Glomerular visceral epithelial cell (primary cell): ENCODE results near the gene C1QTNF9B.

Source experiments
- DNase-seq: peaks from one replicate; pipeline ENCODE4 v3.0.0-alpha.2; 2016; ENCODE audit errors: extremely low spot score

The C1QTNF9B gene

DNA sequence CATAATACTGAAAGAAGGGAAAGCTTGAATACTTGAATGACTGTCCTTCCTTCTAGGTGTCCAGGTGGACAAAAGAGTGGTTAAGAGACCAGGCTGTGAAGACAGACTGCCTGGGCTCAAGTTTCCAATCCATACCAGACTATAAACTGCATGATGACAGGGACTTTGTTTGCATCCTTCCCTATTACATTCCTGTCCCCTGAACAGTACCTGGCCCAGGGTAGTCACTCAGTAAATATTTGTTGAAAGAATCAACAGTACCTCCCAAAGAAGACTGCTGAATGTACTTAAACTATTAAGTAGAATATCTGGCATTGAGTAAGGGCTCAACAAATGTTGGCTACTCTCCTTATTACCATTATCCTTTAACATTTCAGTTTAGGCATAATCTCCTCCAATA is 37.8 kb downstream of the C1QTNF9B start:
- no peak for DNase-seq

GRCh38 chr13:23858546-23858945 is 38.8 kb downstream of the C1QTNF9B start:
- no peak for DNase-seq

- no peak for DNase-seq
Observed at GRCh38 chr13:23856008-23856750, 41.1 kb downstream of the C1QTNF9B start.

DNA sequence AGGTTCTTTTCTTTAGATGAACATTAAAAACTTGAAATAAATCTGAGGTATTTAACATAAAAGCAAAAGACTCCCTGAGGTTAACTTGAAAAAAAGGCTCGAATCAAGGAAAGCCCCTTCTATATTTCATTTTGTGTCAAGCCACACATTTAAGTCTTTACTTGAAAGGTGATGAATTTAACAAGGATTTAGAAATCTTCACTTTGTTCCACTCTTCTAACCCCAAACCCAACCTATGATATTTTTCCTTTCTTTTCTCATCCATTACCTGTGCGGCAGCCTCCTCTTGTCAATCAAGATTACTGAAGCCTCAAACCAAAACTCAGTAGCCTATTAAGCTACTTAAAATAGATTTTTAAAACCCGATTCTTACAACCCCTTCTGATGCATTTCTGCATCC is 41.9 kb downstream of the C1QTNF9B start:
- no peak for DNase-seq

GRCh38 chr13:23852351-23852750 is 45.0 kb downstream of the C1QTNF9B start:
- no peak for DNase-seq

GRCh38 chr13:23851106-23851505 is 46.2 kb downstream of the C1QTNF9B start:
- no peak for DNase-seq

GRCh38 chr13:23850134-23850533 is 47.2 kb downstream of the C1QTNF9B start:
- DNase-seq: no peak

DNA sequence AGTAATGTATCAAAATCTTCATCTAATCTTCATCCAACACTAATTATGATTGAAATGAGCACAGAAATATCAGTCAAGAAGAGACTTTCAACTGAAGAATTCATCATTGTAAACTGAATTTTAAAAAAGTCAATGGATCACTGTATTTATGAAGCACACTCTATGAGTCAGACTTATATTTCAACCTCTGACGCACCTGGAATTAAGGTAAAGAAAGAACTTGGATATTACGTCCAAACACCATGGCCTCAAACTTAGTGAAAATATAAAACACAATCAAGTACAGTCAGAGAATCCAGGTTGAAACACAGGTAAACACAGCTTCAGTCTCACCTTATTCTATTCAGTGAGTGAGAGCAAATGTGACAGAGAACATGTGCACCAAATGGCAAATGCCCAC is 47.6 kb downstream of the C1QTNF9B start:
- DNase-seq: no peak

- DNase-seq: no peak
Observed at GRCh38 chr13:23848646-23849141, 48.6 kb downstream of the C1QTNF9B start.

DNA sequence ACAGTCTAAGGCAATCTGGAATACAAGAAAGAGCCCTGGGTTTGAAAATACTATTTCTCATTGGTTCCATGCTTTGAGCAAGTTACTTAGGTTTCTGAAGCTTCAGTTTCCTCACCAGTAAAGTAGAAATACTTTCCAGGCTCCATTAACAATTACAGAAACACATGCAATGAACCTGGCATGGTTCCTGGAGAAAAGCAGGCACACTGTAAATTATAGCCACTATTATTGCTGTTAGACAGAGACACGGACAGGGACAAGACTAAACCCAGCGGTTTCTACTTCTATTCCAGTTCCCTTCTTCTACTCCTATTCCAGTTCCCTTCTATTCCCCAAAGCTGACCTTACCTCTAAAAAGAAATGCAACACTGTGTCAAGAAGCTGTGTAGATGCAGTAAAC is 49.3 kb downstream of the C1QTNF9B start:
- no peak for DNase-seq

DNA sequence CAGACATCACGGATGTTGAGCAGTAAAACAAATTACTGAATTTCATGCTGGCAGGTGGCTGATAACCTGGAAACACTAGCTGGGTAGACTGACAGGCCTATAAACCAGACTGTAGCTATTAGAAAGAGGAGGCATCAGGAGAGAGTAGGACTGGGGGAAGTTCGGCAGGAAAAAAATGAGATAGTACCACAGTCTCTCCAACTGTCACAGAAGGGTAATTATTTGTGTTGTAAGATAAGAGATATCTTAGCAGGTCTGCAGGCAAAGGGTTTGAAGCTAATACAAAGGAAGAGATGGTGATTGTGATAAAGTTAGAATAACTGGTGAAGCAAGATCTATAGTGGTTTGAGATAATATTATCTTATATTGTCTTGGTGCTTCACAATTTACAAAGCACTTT is 49.8 kb downstream of the C1QTNF9B start:
- DNase-seq: no peak

DNA sequence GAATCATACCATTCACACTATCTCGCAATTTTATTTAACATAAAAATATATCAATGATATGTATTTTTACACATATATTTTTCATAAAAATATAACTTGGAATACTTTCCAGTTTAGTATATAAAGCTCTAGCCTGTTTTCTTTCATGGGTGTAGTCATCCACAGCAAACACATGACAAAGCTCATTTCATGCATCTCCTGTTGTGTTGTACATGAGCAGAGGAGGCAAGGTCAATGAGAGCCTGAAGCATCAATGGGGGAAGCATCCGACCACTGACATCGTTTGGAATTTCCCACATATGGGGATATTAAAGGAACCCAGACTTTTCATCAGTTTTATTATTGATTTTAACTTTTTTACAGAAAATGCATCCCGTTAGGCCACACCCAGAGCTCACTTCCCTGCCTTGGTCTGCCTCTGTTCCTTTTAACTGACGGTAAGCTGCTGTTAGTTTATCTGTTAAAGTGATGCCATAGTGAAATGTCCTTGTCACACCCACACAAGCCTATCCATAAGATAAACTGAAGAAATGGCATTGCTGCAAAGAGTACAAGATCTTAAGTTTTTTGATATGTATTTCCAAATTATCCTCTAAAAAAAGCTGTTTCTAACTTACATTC is 52.1 kb downstream of the C1QTNF9B start:
- no peak for DNase-seq

- no peak for DNase-seq
Observed at GRCh38 chr13:23844132-23844531, 53.2 kb downstream of the C1QTNF9B start.

DNA sequence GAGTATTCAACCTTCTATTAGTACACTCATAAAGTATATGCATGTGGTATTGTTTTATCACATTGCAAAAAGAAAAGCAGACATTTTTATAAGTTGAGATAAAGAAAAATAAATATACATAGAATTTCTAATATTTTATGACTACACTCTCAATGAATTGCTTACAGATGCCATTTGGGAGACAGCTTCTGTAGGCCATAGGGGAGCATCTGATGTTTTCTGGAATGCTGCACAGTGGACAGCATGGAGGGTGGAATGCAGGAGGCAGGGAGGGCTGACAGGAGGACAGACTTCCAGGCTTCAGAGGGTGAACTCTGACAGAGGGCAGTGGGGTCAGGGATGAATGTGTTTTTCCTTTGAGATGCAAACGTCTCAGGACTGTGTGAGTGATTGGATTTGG is 53.9 kb downstream of the C1QTNF9B start:
- DNase-seq: no peak

DNA sequence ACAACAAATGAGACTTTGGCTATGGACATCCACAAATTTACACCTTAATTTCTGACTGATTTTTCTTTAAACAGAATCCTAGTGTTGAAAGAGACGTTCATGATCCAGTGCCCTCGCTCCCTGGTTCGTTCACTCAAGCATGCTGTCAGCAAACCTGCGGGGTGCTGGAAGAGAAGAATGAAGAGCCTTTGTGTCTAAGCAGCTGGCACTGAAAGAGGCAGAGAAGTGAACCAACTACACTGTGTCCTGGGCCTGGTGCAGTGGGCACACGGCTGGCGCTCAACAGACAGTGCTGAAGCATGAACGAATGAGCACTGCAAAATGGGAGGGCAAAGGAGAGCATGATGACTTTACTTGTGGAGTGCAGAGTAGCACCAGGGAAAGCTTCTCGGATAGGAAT is 54.9 kb downstream of the C1QTNF9B start:
- DNase-seq: no peak
